NCI-H446 treated with DMSO at 0.1 percent for 48 hours (cell line): ENCODE measurements around the gene ITLN2.
"Not testable (repeated sequence)": the region's sequence is repeated elsewhere in the genome, so short reads cannot be mapped to it uniquely, and the experiment has no call there.

Experiments used
- DNase-seq: peaks from one replicate; lab custom pipeline; 2025; lab: John Stamatoyannopoulos, UW

The ITLN2 gene

GRCh38 chr1:160904783-160905616 is 49.6 kb downstream of the ITLN2 start:
- no peak for DNase-seq

- not testable (repeated sequence) for DNase-seq
These were observed 52.4 kb downstream of the ITLN2 start for GRCh38 chr1:160902251-160902650.

- no peak for DNase-seq
These were observed 52.8 kb downstream of the ITLN2 start for GRCh38 chr1:160901768-160902167.

- DNase-seq, result not testable (repeated sequence)
These were observed 53.9 kb downstream of the ITLN2 start for GRCh38 chr1:160900683-160901082.
